Glutamatergic neuron (in vitro differentiated cells): Measurements from ENCODE around the gene GABPB1. TPM values are rescaled to one million over a fixed set of nuclear protein-coding genes. Genes with fewer than 3 reads are reported as not detected.

Experiments
- DNase-seq: peaks from one replicate; pipeline ENCODE4 v3.0.0; 2022
- H3K27ac Mint-ChIP-seq: one replicate; pipeline ENCODE4 v1.8.0; 2020; ENCODE audit warnings: mild to moderate bottlenecking, mixed read lengths, inconsistent platforms; ENCODE audit not compliant: unreplicated experiment
- H3K27me3 Mint-ChIP-seq: one replicate; pipeline ENCODE4 v1.8.0; 2020; ENCODE audit warnings: mild to moderate bottlenecking, moderate library complexity, mixed read lengths, inconsistent platforms; ENCODE audit not compliant: unreplicated experiment
- H3K36me3 Mint-ChIP-seq: one replicate; pipeline ENCODE4 v1.8.0; 2020; ENCODE audit warnings: mild to moderate bottlenecking, mixed read lengths, inconsistent platforms; ENCODE audit not compliant: unreplicated experiment
- H3K4me1 Mint-ChIP-seq: one replicate; pipeline ENCODE4 v1.8.0; 2020; ENCODE audit warnings: mild to moderate bottlenecking, low read depth, mixed read lengths, inconsistent platforms; ENCODE audit not compliant: unreplicated experiment
- H3K4me3 Mint-ChIP-seq: one replicate; pipeline ENCODE4 v1.8.0; 2020; ENCODE audit warnings: mild to moderate bottlenecking, mixed read lengths, inconsistent platforms; ENCODE audit not compliant: unreplicated experiment
- H3K9me3 Mint-ChIP-seq: one replicate; pipeline ENCODE4 v1.8.0; 2020; ENCODE audit warnings: mild to moderate bottlenecking, moderate library complexity, mixed read lengths, inconsistent platforms; ENCODE audit not compliant: unreplicated experiment
- total RNA-seq: library from RNA; stranded (reverse); fragmentation: NEBNext Ultra II Directional; extraction: Animal tissue kit (Norgen Biotek cat#: 25700); gene quantifications from one replicate; pipeline ENCODE4 v1.2.1, GENCODE V29; 2021; ENCODE audit not compliant: unreplicated experiment
- TF ChIP-seq, protein P1 (sequence below): fragments of 200-600 bp; sonication (generic); IDR thresholded peaks from one replicate; pipeline ENCODE4 v1.5.0; 2021; ENCODE audit not compliant: partially characterized antibody, unreplicated experiment

Gene GABPB1
- total RNA-seq, 1 donor from 2014 or later: 23.9 TPM

DNA sequence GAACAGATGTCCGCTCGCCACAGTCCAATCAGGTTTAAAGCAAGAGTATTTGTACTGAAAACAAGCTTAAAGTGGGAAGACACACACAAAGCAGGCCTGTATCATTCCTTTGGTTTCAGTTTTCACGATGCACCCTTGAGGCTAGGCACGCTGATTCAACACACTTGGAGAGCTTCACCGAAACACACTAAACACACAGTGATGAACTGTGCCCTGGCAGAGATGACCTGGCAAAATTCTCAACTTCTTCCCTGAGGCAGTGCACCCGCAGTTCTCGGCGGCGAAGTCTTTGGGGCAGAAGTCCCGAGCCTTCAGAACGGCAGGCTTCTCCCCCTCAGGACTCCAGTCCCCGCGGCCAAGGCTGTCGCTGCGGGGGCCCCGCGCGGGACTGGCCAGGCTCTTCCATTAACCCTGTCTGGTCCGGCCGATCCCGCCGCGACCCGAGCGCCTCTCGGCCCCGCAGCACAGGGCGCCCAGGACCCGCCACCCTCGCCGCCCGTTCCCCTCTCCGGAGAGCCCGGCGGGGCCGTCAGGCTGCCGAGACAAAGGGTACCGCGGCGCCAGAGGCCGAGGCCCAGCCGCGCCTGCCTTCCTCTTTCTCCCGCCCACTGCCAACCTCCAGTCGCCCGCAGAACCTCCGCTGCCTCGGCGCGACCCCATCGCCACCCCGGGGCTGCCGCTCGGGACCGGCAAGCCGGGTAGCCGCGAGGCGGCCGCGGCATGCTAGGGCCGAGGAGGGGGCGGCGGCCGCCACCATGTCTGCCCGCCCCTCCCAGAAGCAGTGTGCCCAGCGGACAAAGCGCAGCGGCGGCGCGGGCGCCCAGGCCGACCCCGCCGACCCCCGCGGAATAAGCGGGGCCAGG lies 792 bp downstream of the GABPB1 start:
- H3K27ac Mint-ChIP-seq: peak overlapping the region; percentile 100
- H3K9me3 Mint-ChIP-seq: peaks cover 20% of the 10 kb centered on the region
- H3K4me1 Mint-ChIP-seq: peaks cover 17% of the 10 kb centered on the region
- peak; percentile 68 for DNase-seq
- H3K4me3 Mint-ChIP-seq: peak overlapping the region; percentile 100
- H3K36me3 Mint-ChIP-seq: peaks cover 9% of the 10 kb centered on the region
- TF ChIP-seq, protein P1, sequence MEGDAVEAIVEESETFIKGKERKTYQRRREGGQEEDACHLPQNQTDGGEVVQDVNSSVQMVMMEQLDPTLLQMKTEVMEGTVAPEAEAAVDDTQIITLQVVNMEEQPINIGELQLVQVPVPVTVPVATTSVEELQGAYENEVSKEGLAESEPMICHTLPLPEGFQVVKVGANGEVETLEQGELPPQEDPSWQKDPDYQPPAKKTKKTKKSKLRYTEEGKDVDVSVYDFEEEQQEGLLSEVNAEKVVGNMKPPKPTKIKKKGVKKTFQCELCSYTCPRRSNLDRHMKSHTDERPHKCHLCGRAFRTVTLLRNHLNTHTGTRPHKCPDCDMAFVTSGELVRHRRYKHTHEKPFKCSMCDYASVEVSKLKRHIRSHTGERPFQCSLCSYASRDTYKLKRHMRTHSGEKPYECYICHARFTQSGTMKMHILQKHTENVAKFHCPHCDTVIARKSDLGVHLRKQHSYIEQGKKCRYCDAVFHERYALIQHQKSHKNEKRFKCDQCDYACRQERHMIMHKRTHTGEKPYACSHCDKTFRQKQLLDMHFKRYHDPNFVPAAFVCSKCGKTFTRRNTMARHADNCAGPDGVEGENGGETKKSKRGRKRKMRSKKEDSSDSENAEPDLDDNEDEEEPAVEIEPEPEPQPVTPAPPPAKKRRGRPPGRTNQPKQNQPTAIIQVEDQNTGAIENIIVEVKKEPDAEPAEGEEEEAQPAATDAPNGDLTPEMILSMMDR: no peak
- H3K27me3 Mint-ChIP-seq: peaks cover 18% of the 10 kb centered on the region

DNA sequence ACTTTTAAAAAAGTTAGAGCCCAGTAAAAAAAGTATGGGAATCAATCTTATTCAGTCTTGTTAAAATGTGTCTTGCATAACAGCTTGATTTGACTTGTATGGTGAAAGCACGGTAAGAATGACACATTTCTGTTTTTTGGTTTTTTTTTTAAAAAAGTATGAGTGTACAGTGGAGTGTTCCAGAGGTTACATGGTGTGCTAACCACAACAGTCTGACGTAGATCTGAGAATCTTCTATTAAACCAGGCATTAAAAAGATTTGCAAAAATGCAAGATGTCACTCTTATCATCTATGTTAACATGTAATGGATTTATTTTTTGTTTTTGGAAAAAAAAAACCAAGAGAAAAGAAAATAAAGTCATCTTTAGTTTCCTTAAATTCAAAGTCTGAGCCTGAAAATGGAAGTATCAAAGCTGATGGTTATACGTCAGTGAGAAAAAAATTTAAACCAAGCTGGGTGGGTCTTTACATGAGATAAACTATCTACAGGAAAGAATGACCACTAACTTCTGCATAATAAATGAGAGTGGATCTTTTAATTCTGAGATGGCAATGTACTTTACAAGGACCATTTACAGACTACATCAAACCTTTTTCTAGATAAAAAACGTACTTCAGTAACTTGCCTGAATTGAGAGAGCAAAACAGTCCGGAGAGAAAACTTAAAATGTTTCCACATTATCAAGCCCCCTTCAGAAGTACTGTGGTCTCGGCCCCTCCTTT lies 1.6 kb downstream of the GABPB1 start:
- DNase-seq: no peak
- H3K9me3 Mint-ChIP-seq: peaks cover 20% of the 10 kb centered on the region
- TF ChIP-seq, protein P1: no peak
- H3K27ac Mint-ChIP-seq: peak overlapping the region; percentile 100
- peak overlapping the region; percentile 100 for H3K4me3 Mint-ChIP-seq
- peaks cover 17% of the 10 kb centered on the region for H3K4me1 Mint-ChIP-seq
- peaks cover 9% of the 10 kb centered on the region for H3K36me3 Mint-ChIP-seq
- peaks cover 18% of the 10 kb centered on the region for H3K27me3 Mint-ChIP-seq

DNA sequence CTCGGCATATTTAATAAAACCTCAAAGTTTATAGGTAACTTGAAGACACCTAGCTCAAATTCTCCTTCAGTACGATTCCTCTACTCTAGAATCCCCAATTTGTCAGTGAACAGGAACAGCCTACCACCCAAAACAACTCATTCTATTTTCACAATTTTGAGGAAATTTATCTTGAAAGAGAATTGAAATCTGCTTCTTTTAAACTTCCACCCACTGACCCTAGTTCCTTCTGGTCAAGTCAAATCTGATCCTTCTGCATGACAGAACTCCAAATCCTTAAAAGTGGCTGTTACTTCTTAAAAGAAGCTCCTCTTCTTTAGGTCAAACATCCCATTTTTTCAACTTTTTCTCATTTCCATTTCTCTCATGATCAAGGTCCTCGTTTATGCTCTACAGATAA lies 4.4 kb downstream of the GABPB1 start:
- peak overlapping the region; percentile 25 for H3K4me3 Mint-ChIP-seq
- peaks cover 16% of the 10 kb centered on the region for H3K9me3 Mint-ChIP-seq
- H3K4me1 Mint-ChIP-seq: peaks cover 18% of the 10 kb centered on the region
- TF ChIP-seq, protein P1: no peak
- H3K36me3 Mint-ChIP-seq: peaks cover 5% of the 10 kb centered on the region
- peaks cover 17% of the 10 kb centered on the region for H3K27me3 Mint-ChIP-seq
- no peak overlapping the region for H3K27ac Mint-ChIP-seq
- no peak for DNase-seq

DNA sequence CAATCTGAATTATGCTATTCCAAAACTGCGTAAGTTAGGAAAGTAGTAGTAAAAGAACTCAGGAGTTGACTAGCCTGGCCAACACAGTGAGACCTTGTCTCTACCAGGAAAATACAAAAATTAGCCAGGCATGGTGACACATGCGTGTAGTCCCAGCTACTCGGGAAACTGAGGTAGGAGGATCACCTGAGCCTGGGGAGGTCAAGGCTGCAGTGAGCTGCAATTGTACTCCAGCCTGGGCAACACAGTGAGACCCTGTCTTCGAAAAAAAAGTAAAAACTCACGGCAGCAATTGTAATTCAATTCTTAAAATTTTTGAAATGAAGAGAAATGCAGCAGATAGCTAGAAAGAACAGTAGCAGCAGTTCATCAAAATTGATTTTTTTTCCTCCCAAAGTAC lies 9.7 kb downstream of the GABPB1 start:
- H3K4me1 Mint-ChIP-seq: peaks cover 12% of the 10 kb centered on the region
- H3K36me3 Mint-ChIP-seq: no peaks in the 10 kb centered on the region
- no peak overlapping the region for H3K4me3 Mint-ChIP-seq
- H3K27me3 Mint-ChIP-seq: peaks cover 2% of the 10 kb centered on the region
- H3K27ac Mint-ChIP-seq: no peak overlapping the region
- no peak for DNase-seq
- TF ChIP-seq, protein P1: no peak
- no peaks in the 10 kb centered on the region for H3K9me3 Mint-ChIP-seq
